ENCODE measurements around the gene IFI44. TPM values are rescaled to one million over a fixed set of nuclear protein-coding genes. Genes with fewer than 3 reads are reported as not detected.

IFI44 gene
- total and polyA plus RNA-seq, 2 of the 8 experiments (the other 6 are each of a cell fraction or from before 2014, with no cell fraction given): not detected

- TF ChIP-seq CHD7 (IDR thresholded peaks at IDR 0.05; ENCODE audit: insufficient replicate concordance, low read length) (no peak), GTF2F1 (IDR thresholded peaks at IDR 0.05; ENCODE audit: borderline replicate concordance, low read depth, low read length) (no peak), POLR2A (IDR thresholded peaks at IDR 0.05; ENCODE audit: control extremely low read depth in 1 of 2, low read depth in 2 of 2, low read length in 2 of 2) (no peak), BACH1 (IDR thresholded peaks at IDR 0.05; ENCODE audit: low read length) (no peak)
These were observed 46.4 kb upstream of the IFI44 start (continued) for GRCh38 chr1:78603206-78603605.
